T1000 (cell line): Measurements from ENCODE around the gene ACTR3.
"Not testable (repeated sequence)": the region's sequence is repeated elsewhere in the genome, so short reads cannot be mapped to it uniquely, and the experiment has no call there.

ENCODE experiments used
- DNase-seq: peaks from one replicate; lab custom pipeline; 2025; ENCODE audit warnings: mixed read lengths; lab: John Stamatoyannopoulos, UW

The ACTR3 gene

GRCh38 chr2:113889471-113890252 is at the start of gene ACTR3:
TSS of gene ACTR3 (plus strand) at chr2:113890089. CDS start at chr2:113890280, 191 bp downstream.
- peak; percentile 96 for DNase-seq

- no peak for DNase-seq
Measured at GRCh38 chr2:113840518-113840917, 49.4 kb upstream of the ACTR3 start.

GRCh38 chr2:113842919-113843736 is 46.8 kb upstream of the ACTR3 start:
- DNase-seq = no peak

DNA sequence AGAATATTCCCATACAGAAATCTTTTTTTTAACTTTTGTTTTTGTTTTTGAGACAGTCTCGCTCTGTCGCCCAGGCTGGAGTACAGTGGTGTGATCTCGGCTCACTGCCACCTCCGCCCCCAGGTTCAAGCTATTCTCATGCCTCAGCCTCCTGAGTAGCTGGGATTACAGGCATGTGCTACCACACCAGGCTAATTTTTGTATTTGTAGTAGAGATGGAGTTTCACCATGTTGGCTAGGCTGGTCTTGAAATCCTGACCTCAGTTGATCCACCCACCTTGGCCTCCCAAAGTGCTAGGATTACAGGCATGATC is 46.2 kb upstream of the ACTR3 start:
- not testable (repeated sequence) for DNase-seq

DNA sequence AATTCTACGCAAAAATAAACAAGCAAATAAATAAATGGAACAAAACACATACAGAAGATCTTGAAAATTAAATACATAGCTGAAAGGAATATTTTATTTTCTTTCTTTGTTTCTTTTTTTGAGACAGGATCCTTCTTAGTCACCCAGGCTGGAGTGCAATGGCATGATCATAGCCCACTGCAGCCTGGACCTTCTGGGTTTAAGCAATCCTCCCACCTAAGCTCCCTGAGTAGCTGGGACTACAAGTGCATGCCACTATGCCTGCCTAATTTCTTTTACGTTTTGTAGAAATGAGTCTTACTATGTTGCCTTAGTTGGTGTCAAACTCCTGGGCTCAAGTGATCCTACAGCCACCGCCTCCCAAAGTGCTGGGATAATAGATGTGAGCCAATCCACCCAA is 44.6 kb upstream of the ACTR3 start:
- DNase-seq = no peak

- not testable (repeated sequence) for DNase-seq
Measured at GRCh38 chr2:113845796-113846195, 44.1 kb upstream of the ACTR3 start.

DNA sequence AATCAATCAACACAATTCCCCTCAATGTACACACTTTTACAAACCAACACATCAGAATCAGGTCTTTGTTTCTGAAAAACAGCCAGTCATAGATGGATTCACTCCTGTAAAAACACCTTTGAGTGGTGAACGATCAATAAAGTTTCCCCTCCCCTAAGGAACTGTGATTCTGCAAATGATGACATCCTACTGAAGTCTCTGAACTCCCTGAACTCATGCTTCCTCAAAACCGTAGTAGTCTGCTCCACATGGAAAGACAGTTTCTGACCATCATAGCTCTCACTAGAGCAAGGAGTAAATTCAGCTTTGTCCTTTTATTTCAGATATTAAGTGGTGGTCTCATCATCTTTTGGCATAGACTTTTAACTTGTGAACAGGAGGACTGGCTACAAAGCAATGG is 43.5 kb upstream of the ACTR3 start:
- DNase-seq = no peak

DNA sequence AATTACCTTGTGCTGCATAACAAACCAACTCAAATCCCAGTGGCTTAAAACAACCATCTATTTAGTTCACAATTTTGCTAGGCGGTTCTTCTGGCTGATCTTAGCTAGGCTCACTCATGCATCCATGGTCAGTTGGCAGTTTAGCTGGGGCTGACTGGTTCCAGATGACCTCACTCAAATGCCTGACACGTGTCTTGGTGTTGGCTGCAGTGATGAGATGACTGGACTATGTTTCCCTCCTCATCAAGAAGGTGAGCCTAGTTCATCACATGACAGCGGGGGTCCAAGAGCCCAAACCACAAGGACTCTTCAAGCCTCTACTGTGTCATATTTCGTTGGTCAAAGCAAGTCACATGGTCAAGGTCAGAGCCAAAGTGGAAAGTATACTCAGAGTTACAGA is 42.7 kb upstream of the ACTR3 start:
- no peak for DNase-seq

- no peak for DNase-seq
Measured at GRCh38 chr2:113848758-113849415, 41.0 kb upstream of the ACTR3 start.

DNA sequence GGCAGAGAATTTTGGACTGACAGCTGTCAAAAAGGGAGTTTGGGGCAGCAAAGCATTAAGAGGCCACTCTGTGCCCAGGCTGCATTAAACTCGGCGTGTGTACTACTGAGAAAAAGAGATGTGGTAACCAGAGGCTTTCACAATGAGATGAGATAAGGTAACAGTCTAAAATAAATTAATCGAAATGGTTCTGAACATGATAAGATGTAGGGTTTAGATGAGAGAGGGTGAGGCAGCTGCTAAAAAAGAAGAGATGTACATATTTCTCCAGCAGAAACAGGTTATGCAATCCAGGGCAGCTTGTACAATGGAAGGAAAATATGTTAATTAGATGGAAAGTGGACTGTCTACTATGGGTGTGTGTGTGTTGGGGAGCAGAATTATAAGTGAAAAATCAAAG is 39.2 kb upstream of the ACTR3 start:
- DNase-seq = no peak

GRCh38 chr2:113851640-113852039 is 38.2 kb upstream of the ACTR3 start:
- no peak for DNase-seq

- no peak for DNase-seq
Measured at GRCh38 chr2:113854208-113854607, 35.7 kb upstream of the ACTR3 start.

GRCh38 chr2:113854970-113855740 is 34.7 kb upstream of the ACTR3 start:
- DNase-seq = no peak

DNA sequence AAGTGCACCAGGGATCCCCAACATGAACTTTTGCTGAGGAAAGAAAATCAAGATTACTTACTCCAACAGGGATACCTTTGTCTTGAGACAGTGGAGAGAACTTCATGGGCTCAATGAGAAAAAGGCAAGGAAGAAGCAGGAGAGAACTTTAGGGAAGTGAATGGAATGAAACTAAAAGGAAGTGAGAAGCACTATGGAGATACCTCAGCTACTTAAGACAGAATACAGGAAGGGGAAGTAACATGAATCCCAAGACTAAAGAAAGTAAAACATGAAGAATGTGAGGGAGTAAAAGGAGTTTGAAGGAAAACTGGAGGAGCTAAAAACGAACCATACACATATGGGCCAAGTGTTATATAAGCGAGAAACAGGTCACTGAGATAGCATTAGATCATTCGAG is 32.4 kb upstream of the ACTR3 start:
- DNase-seq = no peak

- DNase-seq = peak; percentile 53
Measured at GRCh38 chr2:113858764-113859163, 31.1 kb upstream of the ACTR3 start.

DNA sequence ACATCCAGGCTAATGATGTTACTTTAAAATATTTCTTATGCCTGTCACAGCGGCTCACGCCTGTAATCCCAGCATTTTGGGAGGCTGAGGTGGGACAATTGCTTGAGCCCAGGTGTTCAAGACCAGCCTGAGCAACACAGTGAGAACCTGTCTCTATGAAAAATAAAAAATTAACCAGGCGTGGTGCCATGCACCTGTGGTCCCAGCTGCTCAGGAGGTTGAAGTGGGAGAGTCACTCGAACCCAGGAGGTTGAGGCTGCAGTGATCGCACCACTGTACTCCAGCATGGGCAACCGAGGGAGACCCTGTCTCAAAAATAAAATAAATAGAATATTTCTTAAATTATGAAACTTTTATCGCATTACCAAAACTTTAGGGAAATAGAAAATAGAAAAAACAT is 28.1 kb upstream of the ACTR3 start:
- no peak for DNase-seq

GRCh38 chr2:113863144-113863543 is 26.7 kb upstream of the ACTR3 start:
- no peak for DNase-seq

GRCh38 chr2:113867571-113867970 is 22.3 kb upstream of the ACTR3 start:
- no peak for DNase-seq

- no peak for DNase-seq
Measured at GRCh38 chr2:113869253-113869652, 20.6 kb upstream of the ACTR3 start.

- no peak for DNase-seq
Measured at GRCh38 chr2:113872201-113872600, 17.7 kb upstream of the ACTR3 start.

DNA sequence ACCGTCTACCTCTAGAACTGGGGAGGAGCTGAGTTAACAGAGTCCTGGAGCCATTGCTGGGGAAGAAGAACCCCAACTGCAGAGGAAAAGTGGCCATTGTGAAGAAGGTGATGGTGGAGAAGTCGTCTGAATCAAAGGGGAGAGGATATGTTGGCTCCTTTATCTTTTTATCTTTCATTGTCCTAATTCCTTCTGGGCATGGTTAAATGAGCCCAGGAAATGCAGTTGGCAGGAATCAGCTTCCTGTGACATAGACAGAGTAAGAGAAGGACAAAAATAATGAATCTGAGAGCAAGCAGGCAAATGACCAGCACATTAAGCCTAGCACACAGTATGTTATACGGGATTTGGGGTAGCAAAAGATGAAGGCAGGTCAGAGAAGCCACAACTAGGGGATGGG is 16.0 kb upstream of the ACTR3 start:
- DNase-seq = no peak

DNA sequence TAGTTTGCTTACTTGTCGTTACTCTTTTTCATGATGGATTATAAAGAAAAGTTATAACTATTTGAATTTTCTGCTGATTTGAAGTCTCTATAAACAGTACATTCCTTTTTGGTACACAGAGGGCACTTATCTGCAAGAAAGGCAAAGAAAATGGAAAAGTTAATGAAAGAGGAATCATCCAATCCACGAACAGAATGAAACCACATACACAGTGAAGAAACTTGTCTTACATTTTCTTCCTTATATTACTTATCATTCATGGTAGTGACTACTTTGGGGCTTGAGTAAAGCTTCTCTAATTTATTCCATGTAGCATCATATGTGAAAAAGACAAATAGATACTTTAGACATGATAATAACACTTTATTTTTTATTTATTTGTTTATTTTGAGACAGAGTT is 14.8 kb upstream of the ACTR3 start:
- DNase-seq = no peak
